Immature natural killer cell (primary cell): ENCODE measurements around the gene SRPK1. TPM values are rescaled to one million over a fixed set of nuclear protein-coding genes. Genes with fewer than 3 reads are reported as not detected.
A peak's percentile ranks its signal among the peaks of the same experiment; 100 is the strongest.

ENCODE experiments used
- DNase-seq, 3 donors: peaks; one replicate each; pipeline ENCODE4 v3.0.0; 2022; ENCODE audit warnings: mixed read lengths in 1 of 3
- H3K27ac Mint-ChIP-seq, 6 donors: one replicate each; pipeline ENCODE4 v1.8.0; 2020; ENCODE audit warnings: mixed read lengths in 6 of 6, mild to moderate bottlenecking in 5 of 6, inconsistent platforms in 4 of 6, moderate library complexity in 3 of 6
- H3K27me3 Mint-ChIP-seq, 3 donors: one replicate each; pipeline ENCODE4 v1.8.0; 2020 to 2021; ENCODE audit warnings: low read depth in 3 of 3, mild to moderate bottlenecking in 3 of 3, mixed read lengths in 3 of 3, moderate library complexity in 3 of 3, inconsistent platforms in 1 of 3
- H3K36me3 Mint-ChIP-seq, 3 donors: one replicate each; pipeline ENCODE4 v1.8.0; 2020; ENCODE audit warnings: mixed read lengths in 3 of 3, inconsistent platforms in 2 of 3, mild to moderate bottlenecking in 2 of 3
- H3K4me1 Mint-ChIP-seq, 2 donors: one replicate each; pipeline ENCODE4 v1.8.0; 2020; ENCODE audit warnings: inconsistent platforms in 2 of 2, mild to moderate bottlenecking in 2 of 2, mixed read lengths in 2 of 2, moderate library complexity in 1 of 2
- H3K4me3 Mint-ChIP-seq, 5 donors: one replicate each; pipeline ENCODE4 v1.8.0; 2020; ENCODE audit warnings: mild to moderate bottlenecking in 5 of 5, mixed read lengths in 5 of 5, inconsistent platforms in 3 of 5, moderate library complexity in 3 of 5
- H3K9me3 Mint-ChIP-seq, 6 donors: one replicate each; pipeline ENCODE4 v1.8.0; 2020; ENCODE audit warnings: mild to moderate bottlenecking in 6 of 6, mixed read lengths in 6 of 6, inconsistent platforms in 4 of 6, moderate library complexity in 3 of 6
- polyA plus RNA-seq, 3 donors: library from polyadenylated mRNA; unstranded; fragments of 300-500 nt; fragmentation: Illumina TruSeq; gene quantifications; one replicate each; pipeline ENCODE4 v1.2.3, GENCODE V29; 2021

SRPK1 gene
- polyA plus RNA-seq, 3 donors from 2014 or later, result 34.4 to 44.7 (median 34.7) TPM

DNA sequence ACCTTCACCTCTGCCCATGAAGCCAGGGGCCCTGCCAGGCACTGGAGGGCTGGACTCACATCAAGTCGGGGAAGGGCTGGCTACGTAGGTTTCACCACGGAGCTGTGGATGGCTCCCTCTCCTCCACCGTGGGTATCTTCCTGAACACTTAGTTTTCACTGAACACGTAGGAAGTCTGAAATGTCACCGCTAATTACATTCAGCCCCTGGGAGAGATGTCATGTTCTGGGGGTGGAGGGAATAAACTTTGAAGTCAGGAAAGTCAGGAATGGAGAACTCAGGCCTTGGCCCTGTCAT lies 109.3 kb downstream of the SRPK1 start:
- peaks cover 5 to 8% (median 5%) of the 10 kb centered on the region in 3 donors for H3K27me3 Mint-ChIP-seq
- H3K36me3 Mint-ChIP-seq, result peaks cover 0 to under 1% (median 0%) of the 10 kb centered on the region in 3 donors
- no peak for DNase-seq
- H3K27ac Mint-ChIP-seq, result no peak overlapping the region
- no peaks in the 10 kb centered on the region for H3K4me1 Mint-ChIP-seq
- H3K4me3 Mint-ChIP-seq, result no peak overlapping the region
- peaks cover 0 to 4% (median 0%) of the 10 kb centered on the region in 6 donors for H3K9me3 Mint-ChIP-seq

DNA sequence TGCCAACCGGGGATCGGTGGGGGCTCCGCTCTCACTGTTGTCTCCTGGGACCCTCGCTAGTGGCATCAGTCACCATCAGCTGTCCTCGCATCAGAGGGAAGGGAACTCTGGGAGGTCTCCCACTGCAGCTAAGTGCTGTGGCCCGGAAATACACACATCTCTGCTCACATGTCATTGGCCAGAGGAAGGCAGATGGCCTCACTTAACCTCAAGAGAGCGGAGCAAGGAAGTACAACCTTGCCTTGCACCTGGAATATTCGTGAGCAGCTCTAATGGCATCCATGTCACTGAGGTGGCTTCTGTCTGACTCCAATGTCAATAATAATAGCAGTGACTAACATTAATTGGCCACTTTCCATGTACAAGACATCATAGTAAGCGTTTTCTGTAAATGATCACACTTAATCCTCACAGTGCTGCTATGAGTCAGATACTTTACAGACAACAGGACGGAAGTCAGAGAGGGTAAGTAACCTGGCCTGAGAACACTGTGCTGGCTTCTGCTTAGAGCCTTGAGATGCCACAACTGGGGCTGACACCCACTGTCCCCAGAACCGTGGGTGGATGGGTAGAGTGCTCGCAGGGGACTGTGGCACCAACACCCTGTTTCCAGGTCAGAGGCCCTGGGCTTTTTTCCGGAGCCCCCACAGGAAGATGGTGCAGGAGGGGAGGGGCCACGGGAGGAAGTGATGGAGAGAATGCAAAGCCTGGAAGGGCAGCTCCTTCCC lies 109.8 kb downstream of the SRPK1 start:
- no peak overlapping the region for H3K4me3 Mint-ChIP-seq

DNA sequence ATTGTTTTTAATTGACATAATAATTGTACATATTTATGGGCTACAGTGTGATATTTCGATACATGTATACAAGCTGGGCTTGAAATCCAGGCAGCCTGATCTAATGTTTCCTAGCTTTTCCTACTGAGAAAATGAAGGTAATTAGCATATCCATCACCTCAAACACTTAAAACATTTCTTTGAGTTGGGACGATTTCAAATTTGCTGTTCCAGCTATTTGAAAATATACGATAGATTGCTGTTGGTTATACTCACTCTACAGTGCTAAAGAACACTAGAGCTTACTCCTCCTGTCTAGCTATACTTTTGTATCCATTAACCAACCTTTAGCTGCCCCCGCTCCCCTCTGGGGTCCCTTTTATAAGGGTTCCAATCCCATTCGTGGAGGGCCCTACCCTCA lies 111.1 kb downstream of the SRPK1 start:
- H3K4me3 Mint-ChIP-seq, result no peak overlapping the region
- no peaks in the 10 kb centered on the region for H3K9me3 Mint-ChIP-seq
- peaks cover 5 to 15% (median 10%) of the 10 kb centered on the region in 3 donors for H3K27me3 Mint-ChIP-seq
- no peak overlapping the region for H3K27ac Mint-ChIP-seq
- DNase-seq, result no peak
- no peaks in the 10 kb centered on the region for H3K36me3 Mint-ChIP-seq
- peaks cover 2 to 6% of the 10 kb centered on the region in 2 donors for H3K4me1 Mint-ChIP-seq

More for the DNA sequence above, 109.8 kb downstream of the SRPK1 start:
- DNase-seq, result no peak
- peak overlapping the region in 2 of 6 donors; percentile 60 to 66 for H3K27ac Mint-ChIP-seq
- no peaks in the 10 kb centered on the region for H3K9me3 Mint-ChIP-seq
- H3K27me3 Mint-ChIP-seq, result peaks cover 5 to 11% (median 10%) of the 10 kb centered on the region in 3 donors
- no peaks in the 10 kb centered on the region for H3K36me3 Mint-ChIP-seq
- no peaks in the 10 kb centered on the region for H3K4me1 Mint-ChIP-seq

DNA sequence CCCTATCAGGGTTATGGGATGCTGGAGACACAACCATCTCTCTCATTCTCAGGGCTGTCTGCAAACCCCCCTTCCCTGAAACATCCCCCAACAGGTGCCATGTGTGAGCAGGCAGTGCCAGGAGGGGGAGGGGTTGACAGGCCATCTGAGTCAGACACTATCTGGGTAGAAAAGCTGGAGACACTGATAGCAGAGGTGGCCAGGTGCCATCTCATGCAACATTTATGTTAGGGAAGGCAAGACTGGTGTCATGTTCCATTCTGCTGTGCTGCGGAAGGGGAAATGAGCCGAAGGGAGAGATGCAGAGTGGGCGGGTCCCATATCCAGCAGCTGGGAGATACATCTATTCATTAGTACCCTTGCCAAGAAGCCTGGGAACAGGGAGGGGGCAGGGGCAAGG lies 112.2 kb downstream of the SRPK1 start:
- H3K4me1 Mint-ChIP-seq, result peaks cover 6 to 7% of the 10 kb centered on the region in 2 donors
- no peak for DNase-seq
- no peaks in the 10 kb centered on the region for H3K36me3 Mint-ChIP-seq
- no peak overlapping the region for H3K4me3 Mint-ChIP-seq
- H3K9me3 Mint-ChIP-seq, result no peaks in the 10 kb centered on the region
- no peak overlapping the region for H3K27ac Mint-ChIP-seq
- peaks cover 5 to 12% (median 11%) of the 10 kb centered on the region in 3 donors for H3K27me3 Mint-ChIP-seq

DNA sequence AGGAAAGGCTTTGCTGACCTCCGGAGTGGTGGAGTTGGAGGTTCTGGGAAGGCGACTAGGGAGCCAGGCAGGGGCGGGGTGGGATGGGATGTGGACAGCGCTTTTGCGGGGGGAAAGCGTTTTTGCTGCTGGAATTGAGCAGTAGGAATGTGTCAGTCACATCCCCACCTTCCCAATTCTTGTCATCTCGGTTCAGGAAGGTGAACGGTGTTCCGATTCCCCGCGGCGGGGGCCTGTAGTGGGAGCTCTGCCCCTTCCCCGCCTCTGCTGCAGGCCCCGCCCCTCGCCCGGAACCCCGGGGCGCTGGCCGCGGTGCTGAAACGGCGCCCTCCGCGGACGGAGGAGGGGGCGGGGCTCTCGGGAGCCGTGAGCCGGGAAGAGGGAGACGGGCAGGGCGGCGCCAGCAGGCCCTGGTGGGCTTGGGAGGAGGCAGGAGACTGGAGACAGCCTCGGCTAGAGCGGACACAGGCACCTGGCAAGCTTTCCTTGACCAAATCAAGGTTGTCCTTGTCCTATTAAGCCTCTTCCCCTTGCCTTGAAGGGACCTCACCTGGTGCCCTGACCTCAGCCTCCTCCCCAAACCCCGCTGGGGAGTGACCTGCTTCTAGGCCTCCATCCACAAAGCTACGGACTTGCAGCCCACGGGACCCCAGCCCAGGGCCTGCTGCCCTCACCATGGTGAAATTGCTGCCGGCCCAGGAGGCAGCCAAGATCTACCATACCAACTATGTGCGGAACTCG lies 115.7 kb downstream of the SRPK1 start, which contains the start of gene LHFPL5:
TSS of gene LHFPL5 (plus strand) at position 357 of the 741 bp plus-strand sequence. CDS start at position 676, 319 bp downstream.
- H3K9me3 Mint-ChIP-seq, result no peaks in the 10 kb centered on the region
- H3K4me3 Mint-ChIP-seq, result peak within 1 kb of the TSS in 2 of 5 donors; percentile 30 to 38
- H3K27ac Mint-ChIP-seq, result no peak within 1 kb of the TSS
- peaks cover 6 to 7% of the 10 kb centered on the region in 2 donors for H3K4me1 Mint-ChIP-seq
- no peaks in the 10 kb centered on the region for H3K36me3 Mint-ChIP-seq
- DNase-seq, result peak; percentile 32 to 42 (median 38)
- H3K27me3 Mint-ChIP-seq, result peaks cover 6 to 12% (median 8%) of the 10 kb centered on the region in 3 donors

DNA sequence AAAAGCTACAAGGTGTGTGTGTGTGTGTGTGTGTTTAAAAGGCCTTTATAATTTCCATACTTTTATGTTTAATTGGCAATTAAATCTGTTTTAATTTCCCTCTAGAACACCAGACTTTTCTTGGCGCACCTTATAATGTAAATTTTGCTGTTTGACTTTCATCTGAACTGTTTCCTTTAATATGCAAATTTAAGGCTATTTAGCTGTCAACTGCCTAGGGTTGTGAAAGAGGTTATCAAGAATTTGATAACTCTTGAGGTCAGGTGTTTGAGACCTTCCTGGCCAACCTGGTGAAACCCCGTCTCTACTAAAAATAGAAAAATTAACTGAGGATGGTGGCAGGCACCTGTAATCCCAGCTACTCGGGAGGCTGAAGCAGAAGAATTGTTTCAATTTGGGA lies 119.8 kb downstream of the SRPK1 start:
- Mint-ChIP-seq H3K36me3 (no peaks in the 10 kb centered on the region), H3K4me1 (peaks cover 6 to 7% of the 10 kb centered on the region in 2 donors), H3K4me3 (no peak overlapping the region), H3K9me3 (no peaks in the 10 kb centered on the region), H3K27me3 (peaks cover 9 to 13% (median 10%) of the 10 kb centered on the region in 3 donors), H3K27ac (no peak overlapping the region)
- no peak for DNase-seq

DNA sequence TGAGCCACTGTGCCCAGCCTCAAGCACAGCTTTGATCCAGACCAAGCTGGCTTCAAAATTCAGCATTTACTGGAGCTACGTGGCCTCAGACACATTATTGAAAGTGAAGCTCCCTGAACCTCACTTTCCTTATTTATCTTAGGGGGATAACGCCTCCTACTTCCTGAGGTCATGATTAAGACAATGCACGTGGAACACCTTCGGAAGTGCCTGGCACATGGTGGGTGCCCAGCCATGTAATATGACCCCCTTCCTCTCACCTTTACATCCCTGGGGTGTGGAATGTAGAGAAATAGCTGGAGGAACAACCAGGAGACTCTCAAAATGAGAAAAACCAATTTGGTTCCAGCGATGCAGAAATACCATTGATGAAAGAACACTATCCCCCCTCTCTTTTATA lies 122.2 kb downstream of the SRPK1 start:
- H3K9me3 Mint-ChIP-seq, result peaks cover 0 to 2% (median 0%) of the 10 kb centered on the region in 6 donors
- no peak overlapping the region for H3K4me3 Mint-ChIP-seq
- no peaks in the 10 kb centered on the region for H3K36me3 Mint-ChIP-seq
- H3K27me3 Mint-ChIP-seq, result peaks cover 7 to 9% (median 7%) of the 10 kb centered on the region in 3 donors
- DNase-seq, result no peak
- H3K4me1 Mint-ChIP-seq, result no peaks in the 10 kb centered on the region
- no peak overlapping the region for H3K27ac Mint-ChIP-seq

DNA sequence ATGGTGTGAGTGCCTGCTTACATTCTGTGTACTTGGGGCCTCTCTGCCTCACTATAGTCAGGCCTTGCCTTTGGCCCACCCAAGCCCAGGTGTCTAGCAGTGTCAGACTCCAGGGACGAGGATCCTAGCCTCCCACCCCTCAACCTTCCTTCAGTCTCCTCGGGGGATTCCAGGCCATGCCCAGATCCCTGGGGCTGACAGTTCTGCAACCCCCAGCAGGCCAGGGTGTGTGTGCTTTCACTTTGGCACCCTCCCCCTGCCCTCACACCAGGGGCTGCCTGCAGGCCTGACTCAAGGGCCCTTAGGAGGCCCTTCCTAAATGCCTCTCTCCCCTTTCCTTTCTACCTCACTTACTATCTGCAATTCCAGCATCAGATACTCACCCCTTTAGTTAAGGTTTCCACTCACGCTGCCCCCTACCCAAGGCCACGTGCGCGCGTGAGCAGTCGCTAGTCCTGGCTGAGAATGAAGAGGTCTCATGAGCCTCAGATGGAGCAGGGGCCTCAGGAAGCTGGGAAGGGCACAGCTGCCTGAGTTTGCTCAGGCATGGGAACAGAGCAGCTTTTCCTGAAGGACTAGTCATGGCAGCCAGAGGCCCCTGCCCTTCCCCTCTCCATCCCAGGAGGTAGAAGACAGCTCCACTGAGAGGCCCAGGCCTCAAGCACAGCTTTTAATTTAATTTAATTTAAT lies 122.9 kb downstream of the SRPK1 start:
- H3K36me3 Mint-ChIP-seq, result no peaks in the 10 kb centered on the region
- DNase-seq, result no peak
- no peaks in the 10 kb centered on the region for H3K4me1 Mint-ChIP-seq
- H3K27ac Mint-ChIP-seq, result no peak overlapping the region
- H3K9me3 Mint-ChIP-seq, result peaks cover 0 to 2% (median 0%) of the 10 kb centered on the region in 6 donors
- H3K4me3 Mint-ChIP-seq, result no peak overlapping the region
- H3K27me3 Mint-ChIP-seq, result peaks cover 7 to 9% (median 7%) of the 10 kb centered on the region in 3 donors

DNA sequence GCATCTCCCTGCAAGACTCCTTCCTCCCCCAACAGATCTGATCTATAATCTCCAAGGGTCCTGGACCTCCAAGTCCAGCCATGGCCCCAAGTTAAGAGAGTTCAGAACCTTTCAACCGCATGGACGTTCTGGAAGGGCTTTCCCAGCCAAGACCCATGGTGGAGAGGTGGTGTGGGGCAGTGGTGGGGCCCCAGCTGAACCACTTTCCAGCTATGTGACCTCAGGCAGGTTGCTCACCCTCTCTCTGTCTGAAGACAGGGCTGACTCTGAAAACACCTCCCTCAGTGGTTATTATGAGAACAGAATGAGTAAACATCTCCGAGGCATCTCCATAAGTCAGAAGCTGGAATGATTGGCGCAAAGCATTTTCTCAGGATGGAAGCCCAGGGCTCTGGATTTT lies 124.7 kb downstream of the SRPK1 start:
- no peak overlapping the region for H3K27ac Mint-ChIP-seq
- H3K4me1 Mint-ChIP-seq, result no peaks in the 10 kb centered on the region
- no peak overlapping the region for H3K4me3 Mint-ChIP-seq
- H3K9me3 Mint-ChIP-seq, result peaks cover 0 to 2% (median 0%) of the 10 kb centered on the region in 6 donors
- H3K27me3 Mint-ChIP-seq, result peaks cover 7 to 9% (median 7%) of the 10 kb centered on the region in 3 donors
- H3K36me3 Mint-ChIP-seq, result no peaks in the 10 kb centered on the region
- DNase-seq, result no peak

DNA sequence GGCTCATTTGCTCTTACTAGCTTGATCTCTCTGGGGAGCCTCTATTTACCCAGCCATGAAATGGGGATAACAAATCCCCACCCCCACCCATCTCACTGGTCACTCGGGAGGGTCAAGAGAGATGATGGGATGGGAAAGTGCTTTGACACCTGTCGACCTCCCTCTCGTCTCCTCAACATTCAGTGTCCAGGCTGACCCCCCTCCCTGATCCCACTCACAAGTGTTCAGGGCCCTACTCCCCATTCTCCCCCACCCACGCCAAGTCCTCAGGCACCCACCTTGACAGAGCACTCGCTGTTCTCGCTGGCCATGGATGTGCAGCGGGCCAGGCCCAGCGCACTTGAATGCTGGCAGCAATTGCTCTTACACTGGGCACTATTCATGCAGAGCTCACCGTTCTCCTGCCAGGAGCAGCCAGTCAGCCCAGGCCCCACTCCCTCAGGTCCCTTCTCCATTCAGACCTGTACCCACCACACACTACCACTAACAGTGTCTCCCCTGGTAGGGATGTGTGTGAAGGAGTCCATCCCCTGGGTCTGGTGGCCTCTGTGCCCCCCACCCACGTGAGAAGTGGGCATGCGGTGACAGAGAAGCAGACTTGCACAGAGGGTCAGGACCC lies 125.3 kb downstream of the SRPK1 start:
- Mint-ChIP-seq H3K27ac (peak overlapping the region in 1 of 6 donors; percentile 30), H3K4me3 (no peak overlapping the region), H3K27me3 (peaks cover 6 to 16% (median 7%) of the 10 kb centered on the region in 3 donors), H3K9me3 (peaks cover 0 to 2% (median 0%) of the 10 kb centered on the region in 6 donors), H3K4me1 (no peaks in the 10 kb centered on the region), H3K36me3 (no peaks in the 10 kb centered on the region)
- no peak for DNase-seq

DNA sequence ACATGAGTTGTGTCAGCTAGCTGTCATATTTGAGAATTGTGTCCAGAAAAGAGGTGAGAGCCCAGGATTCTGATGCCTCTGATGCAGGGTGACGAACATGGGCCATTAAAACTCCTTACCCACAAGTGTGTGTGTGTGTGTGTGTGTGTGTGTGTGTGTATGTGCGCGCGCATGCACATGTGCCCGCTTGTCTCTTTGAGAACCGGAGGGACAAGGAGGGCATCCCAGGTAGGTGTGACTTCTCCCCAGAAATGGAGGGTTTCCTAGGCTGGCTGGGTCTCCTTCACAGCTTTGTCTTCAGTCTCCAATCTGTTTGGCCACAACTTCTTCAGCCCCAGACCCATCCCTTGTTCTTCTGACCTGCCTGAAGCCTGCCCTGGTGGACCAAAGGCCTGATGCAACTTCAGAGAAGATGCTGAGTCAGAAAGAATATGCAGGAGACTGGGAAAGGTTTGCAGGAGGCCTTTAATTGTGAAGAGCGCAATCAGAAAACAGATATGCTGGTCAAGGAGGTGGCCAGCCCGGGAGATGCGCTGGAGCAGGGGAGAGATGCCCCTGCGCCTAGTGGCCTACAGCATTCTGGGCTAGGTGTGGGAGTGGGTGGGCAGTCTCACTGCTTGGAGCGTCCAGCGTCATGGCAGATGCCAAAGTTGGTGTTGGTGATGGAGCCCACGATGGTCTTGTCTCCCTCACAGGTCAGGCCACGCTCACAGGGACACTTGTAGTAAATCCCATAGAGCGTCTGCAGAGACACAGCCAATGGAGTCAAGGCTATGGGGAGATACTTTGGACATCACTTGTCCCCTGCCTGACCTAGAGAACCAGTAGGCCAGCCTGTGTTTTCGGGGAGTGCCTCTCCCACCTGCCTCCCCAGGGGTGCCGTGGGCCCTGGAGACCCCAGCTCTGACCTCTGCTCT lies 126.1 kb downstream of the SRPK1 start:
- Mint-ChIP-seq H3K27ac (no peak overlapping the region), H3K4me3 (no peak overlapping the region), H3K27me3 (peaks cover 3 to 14% (median 5%) of the 10 kb centered on the region in 3 donors), H3K36me3 (no peaks in the 10 kb centered on the region), H3K4me1 (no peaks in the 10 kb centered on the region), H3K9me3 (peaks cover 0 to 2% (median 0%) of the 10 kb centered on the region in 6 donors)
- DNase-seq, result no peak

DNA sequence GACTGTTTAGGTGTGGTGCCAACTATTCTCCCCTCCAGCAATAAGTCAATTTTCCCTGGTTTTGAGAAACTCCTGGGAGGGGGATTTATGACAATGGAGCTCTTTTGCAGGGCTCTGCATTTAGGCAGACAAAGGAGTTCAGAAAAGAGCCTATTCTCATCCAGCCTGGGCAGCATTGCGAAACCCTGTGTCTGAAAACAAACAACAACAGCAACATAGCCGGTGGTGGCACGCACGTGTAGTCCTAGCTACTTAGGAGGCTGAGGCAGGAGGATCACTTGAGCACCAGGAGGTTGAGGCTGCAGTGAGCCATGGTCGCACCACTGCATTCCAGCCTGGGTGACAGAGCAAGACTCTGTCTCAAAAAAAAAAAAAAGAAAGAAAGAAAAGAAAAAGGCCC lies 130.2 kb downstream of the SRPK1 start:
- DNase-seq, result no peak
- Mint-ChIP-seq H3K9me3 (peaks cover 0 to 2% (median 0%) of the 10 kb centered on the region in 6 donors), H3K4me3 (no peak overlapping the region), H3K36me3 (no peaks in the 10 kb centered on the region), H3K4me1 (no peaks in the 10 kb centered on the region), H3K27ac (no peak overlapping the region), H3K27me3 (peaks cover 2 to 27% (median 4%) of the 10 kb centered on the region in 3 donors)
